ENCODE measurements around the gene DECR2.

The DECR2 gene

DNA sequence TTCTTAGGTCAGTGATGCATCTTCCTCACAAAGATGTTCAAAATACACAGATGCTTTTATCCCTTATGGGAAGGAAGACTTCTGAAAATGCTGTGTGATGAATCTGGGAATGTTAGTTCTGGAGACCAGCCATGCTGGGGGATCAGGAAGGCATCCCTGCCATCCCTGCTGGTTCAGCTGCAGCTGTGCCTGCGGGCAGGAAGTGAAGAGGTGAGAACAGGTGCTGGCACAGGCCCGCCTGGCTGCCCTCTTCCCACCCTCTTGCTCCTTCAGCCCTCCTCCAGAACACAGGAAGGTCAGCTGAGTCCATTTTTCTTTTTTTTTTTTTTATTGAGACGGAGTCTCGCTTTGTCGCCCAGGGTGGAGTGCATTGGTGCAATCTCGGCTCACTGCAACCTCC is 38.9 kb downstream of the DECR2 start:
- no peak for DNase-seq (ENCODE audit: low read depth in 3 of 3, low spot score in 1 of 3)

DNA sequence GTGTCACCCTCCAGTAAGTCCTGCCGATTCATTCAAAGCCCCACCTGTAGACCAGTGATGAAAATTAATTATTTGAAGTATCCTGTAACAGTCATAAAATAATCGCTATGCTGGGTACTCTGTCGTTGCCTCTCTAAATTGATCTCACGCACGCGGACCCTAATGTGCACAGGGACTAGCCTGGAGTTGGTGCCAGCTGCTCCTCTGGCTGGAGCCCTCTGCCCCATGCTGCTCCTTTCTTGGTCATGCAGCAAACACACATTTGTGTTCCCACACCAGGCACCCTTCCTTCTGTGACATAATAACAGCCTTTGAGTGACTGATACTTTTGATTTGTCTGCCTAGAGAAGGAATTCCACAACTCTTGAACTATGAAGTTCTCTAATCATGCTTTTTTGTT is 39.8 kb downstream of the DECR2 start:
- no peak for DNase-seq (ENCODE audit: low read depth in 3 of 3, low spot score in 1 of 3)

DNA sequence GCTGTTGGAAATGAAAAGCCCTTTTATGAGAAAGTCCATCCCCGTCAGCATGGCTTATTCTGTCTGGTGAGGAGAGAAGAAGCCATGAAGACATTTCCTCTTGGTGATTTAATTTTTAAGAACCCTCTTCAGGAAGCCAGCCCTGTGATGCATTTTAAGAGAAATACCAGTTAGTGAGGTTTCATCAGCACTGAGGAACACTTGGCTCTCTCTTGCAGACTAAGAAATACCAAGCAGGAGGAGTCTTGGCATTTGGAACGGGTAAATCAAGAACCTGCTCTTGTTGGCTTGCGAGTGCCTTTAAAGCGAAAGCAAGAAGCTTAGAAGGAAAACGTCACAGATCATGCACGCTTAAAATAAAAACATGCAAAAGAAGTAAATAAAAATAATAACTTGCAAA is 41.3 kb downstream of the DECR2 start:
- no peak for DNase-seq (ENCODE audit: low read depth in 3 of 3, low spot score in 1 of 3)

DNA sequence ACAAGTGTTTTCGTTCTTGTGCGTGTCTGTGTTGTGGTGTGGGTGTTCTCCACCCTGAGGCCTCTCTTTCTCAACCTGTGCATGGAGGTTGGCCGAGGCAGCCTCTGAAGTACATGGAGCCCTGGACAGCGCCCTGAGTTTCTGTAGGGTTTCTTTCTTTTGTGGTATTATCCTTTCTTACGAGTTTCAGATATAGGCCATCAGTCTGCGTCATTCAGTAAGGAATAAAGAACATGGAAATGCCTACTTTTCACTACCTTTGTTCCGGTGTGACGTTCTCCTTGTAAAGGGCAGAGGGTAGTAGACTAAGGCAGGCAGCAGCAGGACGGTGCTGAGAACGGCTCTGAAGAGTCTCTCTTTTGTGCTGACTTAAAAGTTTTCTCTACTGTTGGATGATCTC is 42.3 kb downstream of the DECR2 start:
- no peak for DNase-seq (ENCODE audit: low read depth in 3 of 3, low spot score in 1 of 3)

DNA sequence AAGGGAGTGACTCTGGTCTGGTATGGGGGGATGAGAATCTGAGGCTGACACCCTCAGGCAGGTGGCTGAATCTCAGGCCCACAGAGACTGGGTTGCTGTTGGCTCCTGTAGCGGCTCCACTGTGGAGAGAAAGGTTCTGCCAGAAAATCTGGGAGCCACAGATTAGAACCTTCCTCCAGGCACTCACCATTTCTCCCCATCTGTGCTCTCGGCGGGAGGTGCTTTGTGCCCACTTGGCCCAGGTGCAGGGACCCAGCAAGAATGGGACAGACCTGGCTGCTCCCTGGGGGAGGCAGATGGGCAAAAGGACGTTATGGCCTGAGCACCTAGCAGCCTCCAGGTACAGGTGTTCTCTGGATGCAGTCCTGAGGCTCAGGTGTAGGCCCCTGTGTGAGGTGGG is 43.9 kb downstream of the DECR2 start:
- DNase-seq (ENCODE audit: low read depth in 3 of 3, low spot score in 1 of 3), result no peak

DNA sequence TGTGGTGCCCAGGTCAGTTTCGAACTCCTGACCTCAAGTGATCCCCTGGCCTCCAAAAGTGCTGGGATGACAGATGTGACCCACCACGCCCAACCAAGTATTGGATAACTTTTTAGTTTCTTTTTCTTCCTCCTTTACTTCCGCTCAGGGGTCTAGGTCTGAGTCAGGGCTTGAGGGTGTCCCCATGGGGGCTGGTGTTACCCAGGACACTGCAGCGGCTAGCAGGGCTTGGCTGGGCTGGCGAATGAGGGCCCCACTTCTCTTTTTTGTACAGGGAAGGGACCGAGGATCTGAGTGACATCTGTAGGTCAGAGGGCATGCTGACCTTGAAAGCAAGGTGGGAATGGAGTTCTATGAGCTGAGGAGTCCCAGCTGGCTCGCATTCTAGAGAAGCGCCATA is 48.7 kb downstream of the DECR2 start:
- no peak for DNase-seq (ENCODE audit: low read depth in 3 of 3, low spot score in 1 of 3)

DNA sequence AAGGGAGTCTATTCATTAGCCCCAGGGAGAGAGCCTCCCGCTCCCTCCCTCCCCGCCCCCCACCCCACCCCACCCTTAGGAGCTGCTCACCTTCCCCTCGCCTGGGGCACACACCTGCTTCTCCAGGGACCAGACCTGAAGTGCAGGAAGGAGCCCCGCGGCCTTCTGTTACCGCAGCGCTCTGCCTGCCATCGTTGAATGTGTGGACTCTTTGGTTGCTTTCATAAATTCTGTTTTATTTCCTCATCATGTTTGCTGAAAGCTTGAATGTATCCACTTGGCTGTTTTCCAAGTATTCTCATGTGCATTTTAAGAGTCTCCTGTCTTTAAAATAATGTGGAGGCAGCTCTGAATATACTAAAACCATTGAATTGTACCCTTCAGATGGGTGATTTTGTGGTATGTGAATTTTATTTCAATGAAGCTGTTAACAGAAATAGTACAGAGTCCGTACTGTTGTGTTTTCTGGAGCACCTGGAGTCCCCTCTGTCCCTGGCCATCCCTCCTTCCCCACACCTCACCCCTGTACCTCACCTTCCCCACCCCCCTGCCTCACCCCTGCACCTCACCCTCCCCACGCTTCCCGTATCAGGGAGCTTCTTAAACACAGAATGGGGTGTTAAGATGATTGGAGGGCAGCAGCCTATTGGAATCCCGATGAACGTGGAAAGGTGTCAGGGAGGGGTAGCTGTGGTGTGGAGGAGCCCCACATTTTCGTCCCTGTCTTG is 49.3 kb downstream of the DECR2 start:
- no peak for DNase-seq (ENCODE audit: low read depth in 3 of 3, low spot score in 1 of 3)

DNA sequence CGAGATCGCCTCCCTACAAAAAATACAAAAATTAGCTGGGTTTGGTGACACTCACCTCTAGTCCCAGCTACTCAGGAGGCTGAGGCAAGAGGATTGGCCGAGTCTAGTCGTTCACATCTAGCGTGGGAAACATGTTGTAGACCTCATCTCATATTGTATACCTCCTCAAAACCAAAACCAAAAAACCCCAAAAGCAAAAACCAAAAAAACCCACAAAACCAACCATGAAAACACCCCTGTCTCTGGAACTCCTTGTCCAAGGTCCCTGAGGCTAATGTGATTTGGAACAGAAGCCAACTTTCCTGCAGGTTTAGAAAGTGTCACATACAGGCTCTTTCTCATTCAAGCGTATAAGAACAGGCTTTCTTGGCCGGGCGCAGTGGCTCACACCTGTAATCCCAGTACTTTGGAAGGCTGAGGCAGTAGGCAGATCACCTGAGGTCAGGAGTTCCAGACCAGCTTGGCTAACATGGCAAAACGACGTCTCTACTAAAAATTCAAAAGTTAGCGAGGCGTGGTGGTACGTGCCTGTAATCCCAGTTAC is 52.8 kb downstream of the DECR2 start:
- no peak for DNase-seq (ENCODE audit: low read depth in 3 of 3, low spot score in 1 of 3)

DNA sequence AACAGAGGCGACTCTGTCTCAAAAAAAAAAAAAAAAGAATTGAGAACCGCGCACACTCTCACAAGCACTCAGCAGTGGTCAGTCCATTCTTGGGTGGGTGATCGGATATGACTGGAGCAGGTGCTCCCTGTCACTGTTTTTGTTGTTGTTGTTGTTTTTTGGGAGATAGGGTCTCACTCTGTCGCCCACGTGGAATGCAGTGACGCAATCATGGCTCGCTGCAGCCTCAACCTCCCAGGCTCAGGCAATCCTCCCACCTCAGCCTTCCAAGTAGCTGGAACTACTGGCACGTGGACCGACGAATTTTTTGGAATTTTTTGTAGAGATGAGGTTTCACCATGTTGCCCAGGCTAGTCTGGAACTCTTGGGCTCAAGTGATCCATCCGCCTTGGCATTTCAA is 53.8 kb downstream of the DECR2 start:
- DNase-seq (ENCODE audit: low read depth in 3 of 3, low spot score in 1 of 3), result no peak

DNA sequence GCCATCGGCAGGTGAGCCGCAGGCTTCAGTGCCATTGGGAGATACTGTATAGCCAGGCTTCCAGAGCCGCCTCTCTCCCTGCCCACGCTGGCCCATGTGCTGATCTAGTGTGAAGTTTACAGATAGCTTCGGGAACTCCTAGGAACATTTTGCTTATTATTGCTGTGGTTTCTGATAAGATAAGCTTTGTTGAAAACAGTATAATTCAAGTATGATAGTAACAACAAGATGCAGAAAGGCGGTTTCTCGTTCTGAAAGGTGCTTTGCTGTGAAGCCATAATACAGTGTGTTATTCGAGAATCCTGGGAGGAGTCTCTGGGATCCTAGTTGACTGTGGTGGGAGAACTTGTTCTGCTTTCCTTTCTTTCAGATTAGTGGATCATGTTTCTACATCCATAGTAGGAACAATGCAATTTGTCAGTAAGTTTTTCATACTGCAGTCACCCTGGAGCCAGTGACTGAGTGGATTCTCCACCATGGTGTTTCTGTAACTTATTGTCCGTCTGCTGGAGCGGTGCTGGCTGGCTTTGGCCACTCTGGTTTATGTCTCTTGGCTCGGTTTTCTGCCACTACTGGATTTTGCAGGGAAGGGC is 55.3 kb downstream of the DECR2 start:
- DNase-seq (ENCODE audit: low read depth in 3 of 3, low spot score in 1 of 3), result no peak

DNA sequence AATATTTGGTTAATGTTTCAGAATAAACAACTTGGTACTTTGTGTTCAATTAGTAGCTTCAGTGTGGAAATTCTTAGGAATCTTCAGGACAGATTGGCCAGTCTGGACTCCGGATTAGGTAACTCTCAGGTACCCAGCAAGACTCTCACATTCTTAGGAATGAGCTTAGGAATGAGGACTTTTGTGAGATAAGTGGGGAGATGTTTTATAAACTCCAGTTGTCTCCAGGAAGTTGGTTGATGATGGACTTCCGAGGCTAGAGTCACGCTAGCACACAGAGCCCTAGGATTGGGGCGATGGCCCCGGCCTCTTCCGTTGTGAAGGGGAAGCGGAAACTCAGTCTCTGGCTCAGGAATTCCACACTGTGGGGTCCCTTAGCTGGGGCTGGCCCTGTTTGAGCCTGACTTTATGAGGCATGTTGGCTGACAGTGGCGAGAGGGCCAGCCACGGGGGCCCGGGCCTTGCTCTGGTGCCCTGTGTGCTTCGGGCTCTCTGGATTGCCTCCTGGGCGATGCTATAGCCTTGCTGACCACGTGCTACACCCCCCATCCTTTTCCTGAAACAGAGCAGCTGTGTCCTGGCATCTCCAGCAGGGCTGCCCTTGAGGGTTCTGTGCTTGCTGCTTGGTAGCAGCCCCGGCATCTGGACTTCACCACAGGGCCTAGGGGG is 56.2 kb downstream of the DECR2 start:
- DNase-seq (ENCODE audit: low read depth in 3 of 3, low spot score in 1 of 3), result no peak

DNA sequence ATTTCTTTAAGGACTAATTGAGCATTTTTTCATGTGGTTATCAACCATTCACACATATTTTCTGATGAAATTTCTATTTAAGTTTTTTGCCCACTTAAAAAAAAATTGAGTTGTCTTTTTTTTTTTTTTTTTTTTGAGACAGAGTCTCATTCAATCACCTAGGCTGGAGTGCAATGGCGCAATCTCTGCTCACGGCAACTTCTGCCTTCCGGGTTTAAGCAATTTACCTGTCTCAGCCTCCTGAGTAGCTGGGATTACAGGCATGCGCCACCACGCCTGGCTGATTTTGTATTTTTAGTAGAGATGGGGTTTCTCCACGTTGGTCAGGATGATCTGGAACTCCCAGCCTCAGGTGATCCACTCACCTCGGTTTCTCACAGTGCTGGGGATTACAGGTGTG is 58.1 kb downstream of the DECR2 start:
- no peak for DNase-seq (ENCODE audit: low read depth in 3 of 3, low spot score in 1 of 3)

DNA sequence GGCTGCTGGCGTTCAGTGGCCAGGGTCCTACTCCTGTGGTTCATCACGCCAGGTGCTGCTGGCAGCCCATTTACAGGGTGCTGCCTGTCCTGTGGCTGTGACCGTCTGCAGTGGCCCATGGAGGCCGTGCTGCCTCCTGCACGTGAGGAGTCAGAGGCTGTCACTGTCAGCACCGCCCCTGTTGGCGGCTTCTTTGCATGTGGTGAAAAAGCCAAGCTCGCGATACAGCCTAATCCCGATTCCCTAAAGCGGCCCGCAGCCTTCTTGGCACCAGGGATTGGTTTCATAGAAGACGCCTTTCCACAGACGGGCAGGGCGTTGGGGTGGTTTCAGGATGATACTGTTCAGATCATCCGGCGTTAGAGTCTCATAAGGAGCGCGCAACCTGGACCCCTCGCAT is 59.1 kb downstream of the DECR2 start:
- no peak for DNase-seq (ENCODE audit: low read depth in 3 of 3, low spot score in 1 of 3)

Data from stimulated activated CD4-positive, alpha-beta T cell treated with anti-CD3 and anti-CD28 coated beads, TNF-alpha, amount 100 ng/mL, for 1 hour (primary cell).